Lung (tissue), 12 donors: ENCODE results near the gene ASRGL1. TPM values are rescaled to one million over a fixed set of nuclear protein-coding genes. Genes with fewer than 3 reads are reported as not detected.

ENCODE experiments used
- ATAC-seq: fragments of 200-7000 bp; cut with Tn5 transposase; one replicate; pipeline ENCODE4 v1.9.1; 2020; ENCODE audit warnings: moderate number of reproducible peaks; ENCODE audit not compliant: insufficient read depth, low FRiP score
- DNase-seq, 3 donors: peaks; one replicate each; pipeline ENCODE4 v3.0.0-alpha.2; 2013 to 2017
- H3K27ac ChIP-seq, 2 donors: one replicate each; pipeline ENCODE4 v1.5.1; 2013; ENCODE audit warnings: mild to moderate bottlenecking in 2 of 2, moderate library complexity in 2 of 2, control low read depth in 1 of 2, inconsistent platforms in 1 of 2, low read depth in 1 of 2, low read length in 1 of 2
- H3K27me3 ChIP-seq, 3 donors: one replicate each; pipeline ENCODE4 v1.5.1; 2013; ENCODE audit warnings: low read length in 2 of 3; ENCODE audit not compliant: control insufficient read depth in 3 of 3, insufficient read depth in 3 of 3
- H3K36me3 ChIP-seq, 4 donors: one replicate each; pipeline ENCODE4 v1.5.1; 2013; ENCODE audit warnings: low read length in 4 of 4, mild to moderate bottlenecking in 1 of 4, moderate library complexity in 1 of 4; ENCODE audit not compliant: control insufficient read depth in 4 of 4, insufficient read depth in 4 of 4
- H3K4me1 ChIP-seq, 5 donors: one replicate each; pipeline ENCODE4 v1.5.1; 2013; ENCODE audit warnings: low read length in 5 of 5, mild to moderate bottlenecking in 2 of 5, moderate library complexity in 1 of 5; ENCODE audit not compliant: control insufficient read depth in 5 of 5, insufficient read depth in 5 of 5
- H3K4me3 ChIP-seq: one replicate; pipeline ENCODE4 v1.5.1; 2013; ENCODE audit warnings: mild to moderate bottlenecking, control low read depth, moderate library complexity
- H3K9ac ChIP-seq, 2 donors: one replicate each; pipeline ENCODE4 v1.5.1; 2013; ENCODE audit warnings: low read length in 2 of 2, control low read depth in 1 of 2; ENCODE audit not compliant: insufficient read depth in 1 of 2
- H3K9me3 ChIP-seq, 4 donors: one replicate each; pipeline ENCODE4 v1.5.1; 2013; ENCODE audit warnings: low read length in 3 of 4, mild to moderate bottlenecking in 1 of 4, moderate library complexity in 1 of 4; ENCODE audit not compliant: control insufficient read depth in 4 of 4, insufficient read depth in 3 of 4
- WGBS, 2 donors: extraction: QIAGEN DNeasy Blood & Tissue Kit; methylation state at CpG; one replicate each; pipeline ENCODE4 v1.1.7; 2013; 5-methylcytosine and 5-hydroxymethylcytosine counted together
- polyA plus RNA-seq, 2 donors: library from polyadenylated mRNA; stranded (reverse); fragments of 200-250 nt; gene quantifications; one replicate each; pipeline ENCODE4 v1.2.1, GENCODE V29; 2013
- total RNA-seq, 2 donors: library from RNA; depleted of rRNA in 1 of 2; stranded (reverse); fragments of >200 nt in 1 of 2; gene quantifications; one replicate each; pipeline ENCODE4 v1.2.1, GENCODE V29; 2014 to 2021
- TF ChIP-seq, protein P1 (sequence below): IDR thresholded peaks from 2 replicates; pipeline ENCODE4 v1.5.1; 2012; ENCODE audit warnings: mild to moderate bottlenecking; ENCODE audit errors: control extremely low read depth, extremely low read depth
- donor health status: control.
- donor health status: control.
- donor health status: Bipolar disorder and iron deficiency.
- donor health status: healthy.
- donor health status: DM: yes; HTN: yes; CAD: no.

The ASRGL1 gene
- total and polyA plus RNA-seq, 4 donors, result 6.3 to 36.1 (median 28.2) TPM

DNA sequence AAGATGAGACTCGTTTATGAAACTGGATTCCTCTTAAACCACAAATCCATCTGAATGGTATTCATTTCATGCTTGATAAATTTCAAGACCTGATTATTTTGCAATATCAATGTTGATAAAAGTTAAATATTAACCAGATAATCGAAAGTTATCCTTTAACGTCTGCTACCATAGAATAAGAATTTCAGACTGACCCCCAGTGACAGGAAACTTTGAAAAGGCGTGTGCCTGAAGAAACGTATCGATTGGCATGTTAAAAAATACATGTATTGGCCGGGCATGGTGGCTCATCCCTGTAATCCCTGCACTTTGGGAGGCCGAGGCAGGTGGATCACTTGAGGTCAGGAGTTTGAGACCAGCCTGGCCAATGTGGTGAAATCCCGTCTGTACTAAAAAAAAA, 95.4 kb downstream of the ASRGL1 start:
- Histone ChIP-seq H3K27ac (no peak overlapping the region), H3K27me3 (no peaks in the 10 kb centered on the region), H3K4me3 (no peak overlapping the region), H3K4me1 (peaks cover 0 to 28% (median 3%) of the 10 kb centered on the region in 5 donors), H3K36me3 (no peaks in the 10 kb centered on the region), H3K9me3 (peaks cover 0 to 2% (median 0%) of the 10 kb centered on the region in 4 donors), H3K9ac (no peak overlapping the region)
- 71 to 75% methylated on average over 9 of the region's 9 CpGs for WGBS, 2 donors
- DNase-seq, result no peak
- no peak for ATAC-seq
- TF ChIP-seq, protein P1, sequence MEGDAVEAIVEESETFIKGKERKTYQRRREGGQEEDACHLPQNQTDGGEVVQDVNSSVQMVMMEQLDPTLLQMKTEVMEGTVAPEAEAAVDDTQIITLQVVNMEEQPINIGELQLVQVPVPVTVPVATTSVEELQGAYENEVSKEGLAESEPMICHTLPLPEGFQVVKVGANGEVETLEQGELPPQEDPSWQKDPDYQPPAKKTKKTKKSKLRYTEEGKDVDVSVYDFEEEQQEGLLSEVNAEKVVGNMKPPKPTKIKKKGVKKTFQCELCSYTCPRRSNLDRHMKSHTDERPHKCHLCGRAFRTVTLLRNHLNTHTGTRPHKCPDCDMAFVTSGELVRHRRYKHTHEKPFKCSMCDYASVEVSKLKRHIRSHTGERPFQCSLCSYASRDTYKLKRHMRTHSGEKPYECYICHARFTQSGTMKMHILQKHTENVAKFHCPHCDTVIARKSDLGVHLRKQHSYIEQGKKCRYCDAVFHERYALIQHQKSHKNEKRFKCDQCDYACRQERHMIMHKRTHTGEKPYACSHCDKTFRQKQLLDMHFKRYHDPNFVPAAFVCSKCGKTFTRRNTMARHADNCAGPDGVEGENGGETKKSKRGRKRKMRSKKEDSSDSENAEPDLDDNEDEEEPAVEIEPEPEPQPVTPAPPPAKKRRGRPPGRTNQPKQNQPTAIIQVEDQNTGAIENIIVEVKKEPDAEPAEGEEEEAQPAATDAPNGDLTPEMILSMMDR, result no peak

DNA sequence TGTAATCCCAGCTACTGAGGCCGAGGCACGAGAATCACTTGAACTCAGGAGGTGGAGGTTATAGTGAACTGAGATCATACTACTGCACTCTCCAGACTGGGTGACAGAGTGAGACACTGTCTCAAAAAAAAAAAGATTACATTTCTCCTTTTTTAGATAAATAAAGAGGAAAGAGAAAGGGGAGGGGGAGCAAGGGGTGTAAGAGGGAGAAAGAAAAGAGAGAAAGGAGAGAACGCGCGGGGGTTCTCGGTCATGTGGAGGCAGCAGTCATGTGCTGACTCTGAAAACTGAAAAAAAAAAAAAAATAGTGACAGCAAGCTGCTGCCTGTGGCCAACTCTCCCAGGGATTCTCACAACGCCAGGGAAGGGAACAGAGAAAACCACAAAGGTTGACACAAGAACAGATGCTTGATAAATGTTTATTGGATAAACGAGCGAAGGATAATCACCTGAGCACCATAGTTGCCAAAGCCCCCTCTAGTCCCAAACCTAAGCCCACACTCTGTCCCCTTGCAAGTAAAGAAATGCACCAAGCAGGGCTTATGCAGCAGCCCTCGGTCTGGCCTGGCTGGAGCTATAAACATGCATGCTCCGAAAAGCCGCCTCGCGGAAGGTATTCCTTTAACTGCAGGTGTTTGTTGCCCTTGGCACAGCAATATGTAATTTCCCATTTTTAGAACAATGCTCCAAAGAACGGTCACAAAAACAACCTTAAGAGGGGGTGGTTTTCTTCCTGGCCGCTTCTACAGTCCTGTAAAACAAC, 96.1 kb downstream of the ASRGL1 start:
- Histone ChIP-seq H3K4me1 (peaks cover 0 to 24% (median 3%) of the 10 kb centered on the region in 5 donors), H3K4me3 (no peak overlapping the region), H3K9ac (no peak overlapping the region), H3K27ac (no peak overlapping the region), H3K9me3 (peaks cover 0 to 2% (median 0%) of the 10 kb centered on the region in 4 donors), H3K27me3 (no peaks in the 10 kb centered on the region), H3K36me3 (no peaks in the 10 kb centered on the region)
- TF ChIP-seq, protein P1, result no peak
- WGBS, 2 donors, result 28 to 46% methylated on average over 16 of the region's 16 CpGs
- DNase-seq, result peak in 1 of 3 donors; percentile 48
- ATAC-seq, result no peak

DNA sequence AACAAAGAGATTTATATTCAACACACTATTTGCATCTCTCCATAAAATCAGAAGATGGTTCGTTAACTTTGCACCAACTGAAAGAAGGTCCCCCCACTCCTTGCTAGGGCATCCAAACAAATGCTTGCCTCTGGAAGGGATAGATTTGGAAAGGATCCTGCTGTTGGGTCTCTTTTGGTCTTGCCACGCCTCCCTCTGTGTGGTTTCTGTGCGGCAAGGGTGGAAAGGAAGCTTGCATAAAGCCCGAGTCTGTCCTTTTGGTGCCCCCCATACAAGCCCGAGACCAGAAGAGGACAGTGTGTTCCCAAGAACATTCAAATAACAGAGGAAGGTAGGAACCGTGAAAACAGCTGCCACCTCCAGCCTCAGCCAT, 96.6 kb downstream of the ASRGL1 start:
- Histone ChIP-seq H3K9me3 (peaks cover 0 to 2% (median 0%) of the 10 kb centered on the region in 4 donors), H3K4me3 (no peak overlapping the region), H3K4me1 (peaks cover 0 to 24% (median 3%) of the 10 kb centered on the region in 5 donors), H3K9ac (no peak overlapping the region), H3K36me3 (no peaks in the 10 kb centered on the region), H3K27me3 (no peaks in the 10 kb centered on the region), H3K27ac (peak overlapping the region; percentile 11 to 23)
- DNase-seq (peak in 1 of 3 donors; percentile 55), ATAC-seq (peak; percentile 15)
- WGBS, 2 donors, result 12 to 45% methylated on average over 6 of the region's 6 CpGs
- TF ChIP-seq, protein P1, result no peak
